Measurements from ENCODE around the gene ACVRL1.

DNA sequence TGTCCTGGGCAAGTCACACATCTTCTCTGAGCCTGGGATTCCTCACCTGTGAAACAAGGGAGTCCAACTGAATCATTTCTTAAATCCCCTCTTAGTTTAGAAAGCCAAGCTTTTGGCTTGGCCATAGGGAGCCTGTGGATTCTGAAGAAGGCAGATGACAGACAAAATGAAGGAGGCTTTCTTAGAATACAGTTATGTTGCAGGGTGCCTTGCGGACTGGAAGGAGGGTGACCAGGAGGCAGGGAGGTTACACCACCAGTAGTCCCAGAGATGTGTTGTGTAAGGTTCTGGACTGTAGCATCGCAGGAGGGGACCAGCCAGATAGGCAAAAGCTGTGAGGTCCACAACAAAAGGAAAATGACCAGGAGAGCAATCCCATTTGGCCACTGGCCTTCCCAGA lies 36.0 kb downstream of the ACVRL1 start:
- TF ChIP-seq, protein P1, sequence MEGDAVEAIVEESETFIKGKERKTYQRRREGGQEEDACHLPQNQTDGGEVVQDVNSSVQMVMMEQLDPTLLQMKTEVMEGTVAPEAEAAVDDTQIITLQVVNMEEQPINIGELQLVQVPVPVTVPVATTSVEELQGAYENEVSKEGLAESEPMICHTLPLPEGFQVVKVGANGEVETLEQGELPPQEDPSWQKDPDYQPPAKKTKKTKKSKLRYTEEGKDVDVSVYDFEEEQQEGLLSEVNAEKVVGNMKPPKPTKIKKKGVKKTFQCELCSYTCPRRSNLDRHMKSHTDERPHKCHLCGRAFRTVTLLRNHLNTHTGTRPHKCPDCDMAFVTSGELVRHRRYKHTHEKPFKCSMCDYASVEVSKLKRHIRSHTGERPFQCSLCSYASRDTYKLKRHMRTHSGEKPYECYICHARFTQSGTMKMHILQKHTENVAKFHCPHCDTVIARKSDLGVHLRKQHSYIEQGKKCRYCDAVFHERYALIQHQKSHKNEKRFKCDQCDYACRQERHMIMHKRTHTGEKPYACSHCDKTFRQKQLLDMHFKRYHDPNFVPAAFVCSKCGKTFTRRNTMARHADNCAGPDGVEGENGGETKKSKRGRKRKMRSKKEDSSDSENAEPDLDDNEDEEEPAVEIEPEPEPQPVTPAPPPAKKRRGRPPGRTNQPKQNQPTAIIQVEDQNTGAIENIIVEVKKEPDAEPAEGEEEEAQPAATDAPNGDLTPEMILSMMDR (IDR thresholded peaks at IDR 0.05; ENCODE audit: low read depth, low read length, missing input control) = no peak
- TF ChIP-seq, protein P2, sequence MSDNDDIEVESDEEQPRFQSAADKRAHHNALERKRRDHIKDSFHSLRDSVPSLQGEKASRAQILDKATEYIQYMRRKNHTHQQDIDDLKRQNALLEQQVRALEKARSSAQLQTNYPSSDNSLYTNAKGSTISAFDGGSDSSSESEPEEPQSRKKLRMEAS (IDR thresholded peaks at IDR 0.05) = no peak
- TF ChIP-seq RXRA (IDR thresholded peaks at IDR 0.05) (no peak), YY1 (IDR thresholded peaks at IDR 0.05) (no peak), RAD21 (IDR thresholded peaks at IDR 0.05) (no peak), JUND (IDR thresholded peaks at IDR 0.05) (no peak), HNF4A (conservative IDR thresholded peaks at IDR 0.05) (no peak)

Measured in liver (tissue), 3 donors.